Esophagus muscularis mucosa (tissue), 4 donors: Measurements from ENCODE around the gene CORIN. TPM values are rescaled to one million over a fixed set of nuclear protein-coding genes. Genes with fewer than 3 reads are reported as not detected.

Experiments used
- DNase-seq: peaks from one replicate; pipeline ENCODE4 v3.0.0-alpha.2; 2017; ENCODE audit errors: extremely low spot score
- H3K27ac ChIP-seq, 4 donors: fragments of 200-600 bp; sonication (generic); replicated peaks in 1 of 4; 1 replicate in 3 of 4; 2 replicates in 1 of 4; pipeline ENCODE4 v1.5.1; 2016 to 2019; ENCODE audit warnings: mild to moderate bottlenecking in 1 of 4
- H3K27me3 ChIP-seq, 4 donors: fragments of 200-600 bp; sonication (generic); one replicate each; pipeline versions ENCODE4 v1.5.1 to v1.6.0; 2016 to 2019
- H3K36me3 ChIP-seq, 4 donors: fragments of 200-600 bp; sonication (generic); one replicate each; pipeline ENCODE4 v1.5.1; 2016 to 2019
- H3K4me1 ChIP-seq, 4 donors: fragments of 200-600 bp; sonication (generic); one replicate each; pipeline ENCODE4 v1.5.1; 2016 to 2019
- H3K4me3 ChIP-seq, 4 donors: fragments of 200-600 bp; sonication (generic); 1 replicate in 2 of 4; 2 replicates in 2 of 4; pipeline ENCODE4 v1.5.1; 2016 to 2019; ENCODE audit warnings: mild to moderate bottlenecking in 4 of 4, moderate library complexity in 1 of 4
- H3K9me3 ChIP-seq, 4 donors: fragments of 200-600 bp; sonication (generic); 1 replicate in 3 of 4; 2 replicates in 1 of 4; pipeline ENCODE4 v1.5.1; 2016 to 2019
- EP300 ChIP-seq: sonication (generic); formaldehyde crosslinking; IDR thresholded peaks from one replicate; pipeline ENCODE4 v1.6.1; 2017; ENCODE audit warnings: antibody characterized with exemption
- POLR2A ChIP-seq: fragments of 450-650 bp; IDR thresholded peaks from one replicate; pipeline ENCODE4 v1.6.1; 2017; ENCODE audit warnings: antibody characterized with exemption, moderate library complexity, mild to moderate bottlenecking, low read depth
- POLR2AphosphoS5 ChIP-seq, 2 donors: sonication (generic); formaldehyde crosslinking; IDR thresholded peaks; one replicate each; pipeline ENCODE4 v1.6.1; 2017; ENCODE audit warnings: antibody characterized with exemption in 2 of 2
- WGBS: methylation state at CpG from one replicate; pipeline ENCODE4 v1.1.5; 2018; 5-methylcytosine and 5-hydroxymethylcytosine counted together
- intact Hi-C: fragments of 100-400 bp; cut with DNase I; formaldehyde crosslinking; loops from one replicate; pipeline ENCODE4 v1.15.1; 2023
- total RNA-seq, 4 donors: library from RNA; depleted of rRNA; stranded (reverse); fragments of >200 nt; gene quantifications; one replicate each; pipeline versions ENCODE4 v1.1.0 to v1.2.1, GENCODE V29; 2016
- TF ChIP-seq, protein P1 (sequence below), 3 experiments: fragments of 200-600 bp in 2 of 3; fragments of 450-650 bp in 1 of 3; sonication (generic) in 2 of 3; IDR thresholded peaks; one replicate each; pipeline ENCODE4 v1.5.1; 2017 to 2019; ENCODE audit warnings: antibody characterized with exemption in 3 of 3, mild to moderate bottlenecking in 2 of 3, moderate library complexity in 1 of 3

Gene CORIN
- total RNA-seq, 4 donors from 2014 or later: 1.2 to 4.8 (median 2.8) TPM

DNA sequence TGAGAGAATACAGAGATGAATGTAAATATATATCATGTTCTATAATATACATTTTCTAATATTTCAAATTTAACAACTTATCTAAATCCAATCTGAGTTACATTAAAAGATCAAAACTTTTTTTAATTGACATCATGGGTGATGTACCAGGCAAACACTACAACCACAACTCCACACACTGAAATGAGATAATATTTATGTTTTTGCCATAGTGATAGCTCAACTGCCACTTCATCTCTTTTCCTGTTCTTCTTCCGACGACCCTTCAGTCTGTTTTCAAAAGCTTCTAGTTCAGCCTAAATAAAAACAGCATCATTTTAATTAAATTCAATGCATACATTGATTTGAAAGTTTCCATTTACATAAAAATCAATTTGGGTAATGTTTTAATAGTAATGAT lies 10.2 kb upstream of the CORIN start:
- H3K9me3 ChIP-seq: no peaks in the 10 kb centered on the region
- WGBS: 73% methylated on average over 2 of the region's 2 CpGs
- intact Hi-C loops: no loop called here
- H3K4me3 ChIP-seq: no peak overlapping the region
- TF ChIP-seq POLR2A: no peak
- peaks cover 6 to 23% (median 8%) of the 10 kb centered on the region in 4 donors for H3K4me1 ChIP-seq
- no peak overlapping the region for H3K27ac ChIP-seq
- no peaks in the 10 kb centered on the region for H3K27me3 ChIP-seq
- no peak for DNase-seq
- peaks cover 0 to 27% (median 11%) of the 10 kb centered on the region in 4 donors for H3K36me3 ChIP-seq

DNA sequence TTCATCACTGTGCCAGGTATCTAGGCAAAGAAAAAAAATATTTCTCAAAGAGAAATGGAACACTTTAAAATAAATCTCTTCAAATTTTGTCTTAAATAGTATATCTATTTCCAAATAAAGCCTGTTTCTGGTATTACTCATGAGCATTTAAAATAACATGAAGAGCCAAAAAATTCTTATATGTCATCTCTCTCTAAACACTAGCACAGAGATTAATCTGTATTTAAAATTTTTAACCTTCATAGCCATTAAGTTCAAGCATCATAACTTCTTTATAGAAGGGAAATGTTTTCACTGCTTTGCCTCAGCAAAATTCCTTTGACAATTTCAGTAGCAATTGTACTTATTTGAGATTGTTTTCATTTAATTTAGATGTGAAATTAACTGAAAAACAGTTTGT lies 5.1 kb upstream of the CORIN start:
- Histone ChIP-seq H3K9me3 (no peaks in the 10 kb centered on the region), H3K4me3 (no peak overlapping the region), H3K27ac (no peak overlapping the region), H3K4me1 (peaks cover 1 to 13% (median 3%) of the 10 kb centered on the region in 4 donors), H3K36me3 (peaks cover 0 to 12% (median 4%) of the 10 kb centered on the region in 4 donors), H3K27me3 (no peaks in the 10 kb centered on the region)
- TF ChIP-seq, protein P1, sequence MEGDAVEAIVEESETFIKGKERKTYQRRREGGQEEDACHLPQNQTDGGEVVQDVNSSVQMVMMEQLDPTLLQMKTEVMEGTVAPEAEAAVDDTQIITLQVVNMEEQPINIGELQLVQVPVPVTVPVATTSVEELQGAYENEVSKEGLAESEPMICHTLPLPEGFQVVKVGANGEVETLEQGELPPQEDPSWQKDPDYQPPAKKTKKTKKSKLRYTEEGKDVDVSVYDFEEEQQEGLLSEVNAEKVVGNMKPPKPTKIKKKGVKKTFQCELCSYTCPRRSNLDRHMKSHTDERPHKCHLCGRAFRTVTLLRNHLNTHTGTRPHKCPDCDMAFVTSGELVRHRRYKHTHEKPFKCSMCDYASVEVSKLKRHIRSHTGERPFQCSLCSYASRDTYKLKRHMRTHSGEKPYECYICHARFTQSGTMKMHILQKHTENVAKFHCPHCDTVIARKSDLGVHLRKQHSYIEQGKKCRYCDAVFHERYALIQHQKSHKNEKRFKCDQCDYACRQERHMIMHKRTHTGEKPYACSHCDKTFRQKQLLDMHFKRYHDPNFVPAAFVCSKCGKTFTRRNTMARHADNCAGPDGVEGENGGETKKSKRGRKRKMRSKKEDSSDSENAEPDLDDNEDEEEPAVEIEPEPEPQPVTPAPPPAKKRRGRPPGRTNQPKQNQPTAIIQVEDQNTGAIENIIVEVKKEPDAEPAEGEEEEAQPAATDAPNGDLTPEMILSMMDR (IDR thresholded peaks at IDR 0.05): no peak
- DNase-seq: no peak
- intact Hi-C loops: no loop called here

DNA sequence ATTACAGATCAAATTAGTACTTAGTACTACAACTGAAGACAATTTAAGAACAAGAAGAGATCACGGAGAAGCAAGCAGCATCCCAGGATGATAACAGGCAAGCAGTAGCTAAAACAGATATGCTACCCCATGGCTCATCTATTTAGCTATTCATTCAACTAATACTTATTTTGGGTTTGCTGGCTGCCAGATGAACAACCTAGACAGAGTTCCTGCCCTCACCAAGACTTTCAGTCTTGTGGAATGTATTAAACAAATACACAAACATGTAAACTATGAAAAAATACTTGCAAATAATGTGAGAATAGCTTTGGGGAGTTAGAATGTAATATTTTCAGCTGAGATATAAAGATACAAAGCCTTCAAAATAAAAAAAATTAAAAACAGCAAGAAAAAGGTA lies 2.4 kb upstream of the CORIN start:
- H3K4me3 ChIP-seq: no peak overlapping the region
- peaks cover 0 to 12% (median 2%) of the 10 kb centered on the region in 4 donors for H3K36me3 ChIP-seq
- intact Hi-C loops: no loop called here
- 100% methylated on average over 1 of the region's 1 CpG for WGBS
- H3K27ac ChIP-seq: no peak overlapping the region
- H3K27me3 ChIP-seq: no peaks in the 10 kb centered on the region
- H3K4me1 ChIP-seq: peaks cover 13 to 39% (median 29%) of the 10 kb centered on the region in 4 donors
- no peak for TF ChIP-seq POLR2AphosphoS5 (IDR thresholded peaks at IDR 0.05)
- TF ChIP-seq, protein P1 (IDR thresholded peaks at IDR 0.05): no peak
- TF ChIP-seq EP300: no peak
- TF ChIP-seq POLR2A: no peak
- no peak for DNase-seq
- no peaks in the 10 kb centered on the region for H3K9me3 ChIP-seq

DNA sequence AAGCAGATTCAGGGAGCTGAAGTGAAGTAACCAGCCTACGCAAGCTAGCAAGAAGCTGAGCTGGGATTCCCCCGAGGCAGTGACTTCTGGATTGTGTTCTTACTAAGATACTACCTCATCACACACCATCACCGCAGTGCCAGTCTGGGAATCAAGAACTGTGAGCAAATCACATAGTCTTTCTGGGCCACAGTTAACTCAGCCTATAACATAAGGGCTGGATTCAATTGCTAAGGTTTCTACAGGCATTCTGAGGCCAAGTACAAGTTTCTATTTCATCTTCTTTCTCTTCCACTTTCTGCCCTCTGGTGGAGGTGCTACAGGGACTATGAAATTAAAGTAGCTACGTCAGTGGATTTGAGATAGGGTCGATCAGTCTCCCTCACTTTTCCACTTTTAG lies 1.4 kb upstream of the CORIN start:
- peak overlapping the region in 1 of 4 donors; percentile 1 for H3K27ac ChIP-seq
- peaks cover 13 to 36% (median 30%) of the 10 kb centered on the region in 4 donors for H3K4me1 ChIP-seq
- WGBS: 62% methylated on average over 5 of the region's 5 CpGs
- TF ChIP-seq POLR2AphosphoS5 (IDR thresholded peaks at IDR 0.05) (no peak), EP300 (no peak), POLR2A (no peak)
- TF ChIP-seq, protein P1 (IDR thresholded peaks at IDR 0.05): peak; percentile 20 to 34 (median 25)
- no peaks in the 10 kb centered on the region for H3K9me3 ChIP-seq
- H3K4me3 ChIP-seq: no peak overlapping the region
- intact Hi-C loops: loop anchor here (5.0 kb wide), 1 partner anchor 137 kb away; no protein-coding TSS in a partner anchor
- no peak for DNase-seq
- H3K27me3 ChIP-seq: no peaks in the 10 kb centered on the region
- peaks cover 0 to 6% (median under 1%) of the 10 kb centered on the region in 4 donors for H3K36me3 ChIP-seq

DNA sequence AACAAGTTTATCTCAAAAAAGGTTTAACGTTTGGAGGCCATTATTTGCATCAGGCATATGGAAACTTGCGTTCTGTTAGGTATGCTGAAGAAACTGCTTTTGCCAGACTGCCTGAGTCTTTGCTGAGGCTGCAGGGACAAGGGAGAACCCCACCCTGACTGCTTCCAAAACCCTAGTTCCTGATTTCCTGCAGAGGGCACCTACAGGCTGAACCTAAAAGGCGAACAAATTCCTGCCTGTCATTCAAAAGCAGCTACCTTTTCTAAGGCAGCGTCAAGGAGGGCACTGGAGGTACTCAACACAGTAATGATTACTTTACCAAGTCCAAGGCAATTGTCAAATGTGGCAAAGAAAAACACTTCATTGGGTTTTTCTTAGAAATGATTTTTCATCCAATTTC lies 578 bp upstream of the CORIN start:
- Histone ChIP-seq H3K4me1 (peaks cover 13 to 34% (median 30%) of the 10 kb centered on the region in 4 donors), H3K27ac (no peak overlapping the region), H3K9me3 (no peaks in the 10 kb centered on the region), H3K36me3 (no peaks in the 10 kb centered on the region), H3K27me3 (no peaks in the 10 kb centered on the region), H3K4me3 (no peak overlapping the region)
- DNase-seq: no peak
- WGBS: 84% methylated on average over 4 of the region's 4 CpGs
- intact Hi-C loops: loop anchor here (5.0 kb wide), 1 partner anchor 136 kb away; no protein-coding TSS in a partner anchor
- TF ChIP-seq EP300: no peak
- no peak for TF ChIP-seq POLR2A
- no peak for TF ChIP-seq POLR2AphosphoS5 (IDR thresholded peaks at IDR 0.05)
- TF ChIP-seq, protein P1 (IDR thresholded peaks at IDR 0.05): no peak
